Stimulated activated memory B cell treated with anti-CD40 and anti-IgM and Interleukin-4, amounts not matched to agents 10 μg/mL and 1 μg/mL and 100 μg/mL, for 72 hours (primary cell): ENCODE data around the gene BRCA1.
"Not testable (repeated sequence)": the region's sequence is repeated elsewhere in the genome, so short reads cannot be mapped to it uniquely, and the experiment has no call there.

ENCODE experiments used
- ATAC-seq: fragments of 150-1000 bp; cut with Tn5 transposase; 2 replicates; pipeline ENCODE4 v1.10.0; 2021
- H3K27ac Mint-ChIP-seq: one replicate; pipeline ENCODE4 v1.8.0; 2022; ENCODE audit warnings: mild to moderate bottlenecking, mixed read lengths
- H3K27me3 Mint-ChIP-seq: one replicate; pipeline ENCODE4 v1.8.0; 2022; ENCODE audit warnings: mixed read lengths
- H3K36me3 Mint-ChIP-seq: one replicate; pipeline ENCODE4 v1.8.0; 2022; ENCODE audit warnings: mixed read lengths
- H3K4me1 Mint-ChIP-seq: one replicate; pipeline ENCODE4 v1.8.0; 2022; ENCODE audit warnings: mixed read lengths
- H3K4me3 Mint-ChIP-seq: one replicate; pipeline ENCODE4 v1.8.0; 2022; ENCODE audit warnings: mild to moderate bottlenecking, moderate library complexity, mixed read lengths
- H3K9me3 Mint-ChIP-seq: one replicate; pipeline ENCODE4 v1.8.0; 2022; ENCODE audit warnings: mixed read lengths

Gene BRCA1

GRCh38 chr17:43106552-43106951, 18.6 kb downstream of the BRCA1 start:
- H3K27ac Mint-ChIP-seq = no peak overlapping the region
- H3K4me1 Mint-ChIP-seq = no peaks in the 10 kb centered on the region
- no peak for ATAC-seq
- H3K27me3 Mint-ChIP-seq = no peaks in the 10 kb centered on the region
- no peaks in the 10 kb centered on the region for H3K9me3 Mint-ChIP-seq
- H3K36me3 Mint-ChIP-seq = peaks cover 18% of the 10 kb centered on the region
- H3K4me3 Mint-ChIP-seq = no peak overlapping the region

- H3K27ac Mint-ChIP-seq = no peak overlapping the region
- no peaks in the 10 kb centered on the region for H3K4me1 Mint-ChIP-seq
- peaks cover 18% of the 10 kb centered on the region for H3K36me3 Mint-ChIP-seq
- H3K9me3 Mint-ChIP-seq = no peaks in the 10 kb centered on the region
- no peaks in the 10 kb centered on the region for H3K27me3 Mint-ChIP-seq
- no peak overlapping the region for H3K4me3 Mint-ChIP-seq
- ATAC-seq = no peak
Observed at GRCh38 chr17:43105146-43105545, 20.0 kb downstream of the BRCA1 start.

DNA sequence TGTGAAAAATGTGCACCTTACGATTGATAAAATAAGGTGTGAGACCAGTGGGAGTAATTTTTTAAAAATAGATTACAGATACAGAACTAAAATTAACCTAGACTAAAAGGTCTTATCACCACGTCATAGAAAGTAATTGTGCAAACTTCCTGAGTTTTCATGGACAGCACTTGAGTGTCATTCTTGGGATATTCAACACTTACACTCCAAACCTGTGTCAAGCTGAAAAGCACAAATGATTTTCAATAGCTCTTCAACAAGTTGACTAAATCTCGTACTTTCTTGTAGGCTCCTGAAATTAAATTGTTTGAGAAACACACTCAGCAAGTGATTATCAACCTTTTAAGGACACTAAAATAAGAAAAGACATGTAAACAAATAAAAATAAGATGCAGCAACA, 20.5 kb downstream of the BRCA1 start:
- Mint-ChIP-seq H3K4me1 (no peaks in the 10 kb centered on the region), H3K27ac (no peak overlapping the region), H3K4me3 (no peak overlapping the region), H3K36me3 (peaks cover 18% of the 10 kb centered on the region), H3K9me3 (no peaks in the 10 kb centered on the region), H3K27me3 (no peaks in the 10 kb centered on the region)
- no peak for ATAC-seq

- H3K27ac Mint-ChIP-seq, H3K27me3 Mint-ChIP-seq, H3K4me1 Mint-ChIP-seq, ATAC-seq, H3K9me3 Mint-ChIP-seq, H3K4me3 Mint-ChIP-seq: not testable (repeated sequence)
- H3K36me3 Mint-ChIP-seq = peaks cover 33% of the 10 kb centered on the region
Observed at GRCh38 chr17:43095364-43095763, 29.8 kb downstream of the BRCA1 start.

DNA sequence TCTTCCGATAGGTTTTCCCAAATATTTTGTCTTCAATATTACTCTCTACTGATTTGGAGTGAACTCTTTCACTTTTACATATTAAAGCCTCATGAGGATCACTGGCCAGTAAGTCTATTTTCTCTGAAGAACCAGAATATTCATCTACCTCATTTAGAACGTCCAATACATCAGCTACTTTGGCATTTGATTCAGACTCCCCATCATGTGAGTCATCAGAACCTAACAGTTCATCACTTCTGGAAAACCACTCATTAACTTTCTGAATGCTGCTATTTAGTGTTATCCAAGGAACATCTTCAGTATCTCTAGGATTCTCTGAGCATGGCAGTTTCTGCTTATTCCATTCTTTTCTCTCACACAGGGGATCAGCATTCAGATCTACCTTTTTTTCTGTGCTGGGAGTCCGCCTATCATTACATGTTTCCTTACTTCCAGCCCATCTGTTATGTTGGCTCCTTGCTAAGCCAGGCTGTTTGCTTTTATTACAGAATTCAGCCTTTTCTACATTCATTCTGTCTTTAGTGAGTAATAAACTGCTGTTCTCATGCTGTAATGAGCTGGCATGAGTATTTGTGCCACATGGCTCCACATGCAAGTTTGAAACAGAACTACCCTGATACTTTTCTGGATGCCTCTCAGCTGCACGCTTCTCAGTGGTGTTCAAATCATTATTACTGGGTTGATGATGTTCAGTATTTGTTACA, 30.9 kb downstream of the BRCA1 start:
- ATAC-seq = no peak
- Mint-ChIP-seq H3K27ac (no peak overlapping the region), H3K4me3 (no peak overlapping the region), H3K36me3 (peaks cover 31% of the 10 kb centered on the region), H3K4me1 (no peaks in the 10 kb centered on the region), H3K9me3 (no peaks in the 10 kb centered on the region), H3K27me3 (no peaks in the 10 kb centered on the region)

DNA sequence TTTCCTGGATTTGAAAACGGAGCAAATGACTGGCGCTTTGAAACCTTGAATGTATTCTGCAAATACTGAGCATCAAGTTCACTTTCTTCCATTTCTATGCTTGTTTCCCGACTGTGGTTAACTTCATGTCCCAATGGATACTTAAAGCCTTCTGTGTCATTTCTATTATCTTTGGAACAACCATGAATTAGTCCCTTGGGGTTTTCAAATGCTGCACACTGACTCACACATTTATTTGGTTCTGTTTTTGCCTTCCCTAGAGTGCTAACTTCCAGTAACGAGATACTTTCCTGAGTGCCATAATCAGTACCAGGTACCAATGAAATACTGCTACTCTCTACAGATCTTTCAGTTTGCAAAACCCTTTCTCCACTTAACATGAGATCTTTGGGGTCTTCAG, 32.3 kb downstream of the BRCA1 start:
- no peak overlapping the region for H3K27ac Mint-ChIP-seq
- no peaks in the 10 kb centered on the region for H3K4me1 Mint-ChIP-seq
- no peaks in the 10 kb centered on the region for H3K27me3 Mint-ChIP-seq
- no peak overlapping the region for H3K4me3 Mint-ChIP-seq
- no peak for ATAC-seq
- H3K36me3 Mint-ChIP-seq = peaks cover 34% of the 10 kb centered on the region
- H3K9me3 Mint-ChIP-seq = no peaks in the 10 kb centered on the region

DNA sequence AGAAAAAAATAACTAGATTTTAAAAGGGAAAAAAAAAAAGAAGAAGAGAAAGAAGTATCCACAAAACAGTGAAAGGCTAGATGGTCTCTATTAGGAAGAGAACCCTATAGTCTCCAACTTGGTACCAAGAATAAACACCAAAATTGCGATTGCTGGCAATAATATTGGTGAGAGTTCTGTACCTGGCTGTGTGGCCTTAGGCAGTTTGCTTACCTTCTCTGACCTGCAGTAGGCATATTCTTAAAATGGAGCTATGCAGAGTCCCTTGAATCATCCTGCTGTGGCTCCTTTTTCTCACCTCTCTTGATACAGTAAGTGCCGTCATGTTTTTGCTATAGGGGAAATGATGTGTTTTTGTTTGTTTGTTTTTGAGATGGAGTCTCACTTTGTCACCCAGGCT, 35.1 kb downstream of the BRCA1 start:
- peaks cover 18% of the 10 kb centered on the region for H3K36me3 Mint-ChIP-seq
- H3K9me3 Mint-ChIP-seq = no peaks in the 10 kb centered on the region
- no peak overlapping the region for H3K27ac Mint-ChIP-seq
- no peak for ATAC-seq
- H3K4me1 Mint-ChIP-seq = no peaks in the 10 kb centered on the region
- no peak overlapping the region for H3K4me3 Mint-ChIP-seq
- H3K27me3 Mint-ChIP-seq = no peaks in the 10 kb centered on the region

- Mint-ChIP-seq H3K27ac (no peak overlapping the region), H3K4me1 (no peaks in the 10 kb centered on the region), H3K27me3 (no peaks in the 10 kb centered on the region), H3K4me3 (no peak overlapping the region), H3K36me3 (peaks cover 7% of the 10 kb centered on the region), H3K9me3 (no peaks in the 10 kb centered on the region)
- ATAC-seq = no peak
Observed at GRCh38 chr17:43085474-43085873, 39.7 kb downstream of the BRCA1 start.

GRCh38 chr17:43079641-43080302, 45.4 kb downstream of the BRCA1 start:
- Mint-ChIP-seq H3K9me3 (no peaks in the 10 kb centered on the region), H3K27ac (no peak overlapping the region), H3K27me3 (no peaks in the 10 kb centered on the region), H3K4me1 (no peaks in the 10 kb centered on the region), H3K4me3 (no peak overlapping the region), H3K36me3 (no peaks in the 10 kb centered on the region)
- no peak for ATAC-seq

GRCh38 chr17:43074869-43075268, 50.3 kb downstream of the BRCA1 start:
- H3K4me3 Mint-ChIP-seq = no peak overlapping the region
- H3K36me3 Mint-ChIP-seq = no peaks in the 10 kb centered on the region
- ATAC-seq = no peak
- H3K4me1 Mint-ChIP-seq = no peaks in the 10 kb centered on the region
- H3K9me3 Mint-ChIP-seq = no peaks in the 10 kb centered on the region
- no peak overlapping the region for H3K27ac Mint-ChIP-seq
- H3K27me3 Mint-ChIP-seq = no peaks in the 10 kb centered on the region

DNA sequence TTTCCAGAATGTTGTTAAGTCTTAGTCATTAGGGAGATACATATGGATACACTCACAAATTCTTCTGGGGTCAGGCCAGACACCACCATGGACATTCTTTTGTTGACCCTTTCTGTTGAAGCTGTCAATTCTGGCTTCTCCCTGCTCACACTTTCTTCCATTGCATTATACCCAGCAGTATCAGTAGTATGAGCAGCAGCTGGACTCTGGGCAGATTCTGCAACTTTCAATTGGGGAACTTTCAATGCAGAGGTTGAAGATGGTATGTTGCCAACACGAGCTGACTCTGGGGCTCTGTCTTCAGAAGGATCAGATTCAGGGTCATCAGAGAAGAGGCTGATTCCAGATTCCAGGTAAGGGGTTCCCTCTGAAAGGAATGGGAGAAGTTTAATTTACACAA, 54.3 kb downstream of the BRCA1 start:
- Mint-ChIP-seq H3K4me1 (no peaks in the 10 kb centered on the region), H3K27me3 (no peaks in the 10 kb centered on the region), H3K36me3 (no peaks in the 10 kb centered on the region), H3K27ac (no peak overlapping the region), H3K9me3 (no peaks in the 10 kb centered on the region), H3K4me3 (no peak overlapping the region)
- ATAC-seq = no peak

DNA sequence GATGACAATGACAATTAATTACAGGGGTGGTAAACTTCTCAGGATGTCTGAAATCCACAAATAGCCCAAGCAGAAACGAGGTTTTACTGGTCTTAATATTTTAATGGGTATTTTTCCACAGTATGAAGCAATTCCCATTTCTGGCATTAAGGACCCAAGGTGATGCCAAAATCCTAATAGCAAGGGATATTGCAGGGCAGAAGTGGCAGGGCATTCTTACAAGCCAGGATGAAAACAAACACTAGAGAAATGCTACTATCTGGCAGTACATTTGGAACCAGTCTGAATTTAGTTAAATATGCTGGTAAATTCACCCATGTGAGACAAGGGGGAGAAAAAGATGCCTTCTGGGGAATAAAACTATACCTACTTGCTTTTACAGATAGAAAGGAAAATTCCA, 54.9 kb downstream of the BRCA1 start:
- H3K4me3 Mint-ChIP-seq = no peak overlapping the region
- H3K4me1 Mint-ChIP-seq = no peaks in the 10 kb centered on the region
- H3K27me3 Mint-ChIP-seq = no peaks in the 10 kb centered on the region
- H3K27ac Mint-ChIP-seq = no peak overlapping the region
- no peaks in the 10 kb centered on the region for H3K9me3 Mint-ChIP-seq
- ATAC-seq = no peak
- no peaks in the 10 kb centered on the region for H3K36me3 Mint-ChIP-seq

DNA sequence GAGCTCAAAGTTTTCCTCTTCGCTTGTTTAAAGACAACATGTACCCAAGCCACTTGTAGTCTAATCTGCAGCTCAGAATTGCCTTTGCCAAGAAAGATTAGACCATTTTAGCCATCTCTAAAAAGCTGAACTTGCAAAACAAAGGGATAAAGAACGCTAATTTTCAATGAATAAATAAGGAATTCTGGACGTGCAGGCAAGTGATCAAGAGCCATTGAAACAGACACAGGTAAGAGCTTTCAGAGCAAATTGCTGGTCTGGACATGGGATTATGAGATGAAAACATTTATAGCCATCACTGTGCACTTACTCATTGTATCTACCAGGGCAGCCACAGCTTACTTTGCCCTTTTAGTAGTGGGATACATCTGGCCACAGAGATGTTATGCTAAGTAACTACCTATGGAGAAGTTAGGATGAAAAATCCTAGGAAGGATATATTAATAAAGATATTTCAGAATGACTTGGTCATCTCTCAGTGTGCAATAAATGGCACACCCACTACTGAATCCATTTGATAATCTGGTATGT, 55.7 kb downstream of the BRCA1 start:
- Mint-ChIP-seq H3K36me3 (no peaks in the 10 kb centered on the region), H3K27ac (no peak overlapping the region), H3K9me3 (no peaks in the 10 kb centered on the region), H3K4me1 (no peaks in the 10 kb centered on the region), H3K4me3 (no peak overlapping the region), H3K27me3 (no peaks in the 10 kb centered on the region)
- no peak for ATAC-seq

DNA sequence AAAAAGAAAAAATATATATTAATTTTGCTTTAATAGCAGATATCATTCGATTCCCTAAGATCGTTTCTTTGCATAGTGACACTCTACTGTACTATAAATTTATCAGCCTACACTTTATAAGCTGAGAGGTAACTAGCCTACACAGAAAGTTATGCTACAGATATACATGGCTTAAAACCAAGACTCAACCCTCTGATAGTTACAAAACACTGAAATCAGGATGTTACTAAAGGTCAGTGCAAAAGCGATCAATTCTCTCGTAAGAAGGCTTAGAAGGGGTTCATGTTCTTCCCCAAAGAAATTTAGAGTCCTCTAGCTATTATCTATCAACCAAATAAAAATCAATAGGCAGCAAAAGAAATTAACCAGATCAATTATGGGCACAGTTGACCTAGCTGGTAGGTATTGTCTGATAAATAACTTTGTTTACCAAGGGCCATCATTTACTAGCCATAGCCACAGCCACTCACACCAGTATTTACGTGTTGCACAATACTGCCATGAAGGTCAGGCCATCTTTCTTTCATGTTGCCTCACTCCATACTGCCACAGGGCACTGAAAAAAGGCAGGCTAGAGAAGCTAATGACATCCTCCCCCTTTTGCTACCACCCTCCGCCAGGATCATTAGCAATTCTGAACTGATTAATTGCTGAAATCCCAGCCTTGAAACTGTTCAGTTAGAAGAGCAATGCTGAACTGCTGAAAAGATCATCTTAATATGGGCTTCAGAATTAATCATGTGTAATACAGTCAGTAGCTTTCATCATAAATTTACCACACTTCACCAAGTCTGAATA, 56.4 kb downstream of the BRCA1 start:
- ATAC-seq = no peak
- no peak overlapping the region for H3K4me3 Mint-ChIP-seq
- no peaks in the 10 kb centered on the region for H3K4me1 Mint-ChIP-seq
- no peak overlapping the region for H3K27ac Mint-ChIP-seq
- no peaks in the 10 kb centered on the region for H3K36me3 Mint-ChIP-seq
- no peaks in the 10 kb centered on the region for H3K9me3 Mint-ChIP-seq
- H3K27me3 Mint-ChIP-seq = no peaks in the 10 kb centered on the region

DNA sequence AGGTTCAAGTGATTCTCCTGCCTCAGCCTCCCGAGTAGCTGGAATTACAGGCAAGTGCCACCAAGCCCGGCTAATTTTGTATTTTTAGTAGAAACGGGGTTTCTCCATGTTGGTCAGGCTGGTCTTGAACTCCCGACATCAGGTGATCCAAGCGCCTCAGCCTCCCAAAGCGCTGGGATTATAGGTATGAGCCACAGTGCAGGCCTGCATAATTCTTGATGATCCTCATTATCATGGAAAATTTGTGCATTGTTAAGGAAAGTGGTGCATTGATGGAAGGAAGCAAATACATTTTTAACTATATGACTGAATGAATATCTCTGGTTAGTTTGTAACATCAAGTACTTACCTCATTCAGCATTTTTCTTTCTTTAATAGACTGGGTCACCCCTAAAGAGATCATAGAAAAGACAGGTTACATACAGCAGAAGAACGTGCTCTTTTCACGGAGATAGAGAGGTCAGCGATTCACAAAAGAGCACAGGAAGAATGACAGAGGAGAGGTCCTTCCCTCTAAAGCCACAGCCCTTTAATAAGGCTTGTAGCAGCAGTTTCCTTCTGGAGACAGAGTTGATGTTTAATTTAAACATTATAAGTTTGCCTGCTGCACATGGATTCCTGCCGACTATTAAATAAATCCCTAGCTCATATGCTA, 62.1 kb downstream of the BRCA1 start:
- ATAC-seq = no peak
- no peaks in the 10 kb centered on the region for H3K27me3 Mint-ChIP-seq
- no peak overlapping the region for H3K27ac Mint-ChIP-seq
- H3K4me3 Mint-ChIP-seq = no peak overlapping the region
- no peaks in the 10 kb centered on the region for H3K9me3 Mint-ChIP-seq
- no peaks in the 10 kb centered on the region for H3K4me1 Mint-ChIP-seq
- peaks cover 15% of the 10 kb centered on the region for H3K36me3 Mint-ChIP-seq
